Right ventricle myocardium inferior (tissue), 1 donor: Measurements from ENCODE around the gene FBXL19. TPM values are rescaled to one million over a fixed set of nuclear protein-coding genes. Genes with fewer than 3 reads are reported as not detected.

Source experiments
- ATAC-seq: fragments of 200-7000 bp; cut with Tn5 transposase; one replicate; pipeline ENCODE4 v1.9.1; 2020; ENCODE audit warnings: mild to moderate bottlenecking, moderate library complexity
- DNase-seq: peaks from one replicate; pipeline ENCODE4 v3.0.0; 2021; ENCODE audit errors: missing footprints
- intact Hi-C: fragments of 100-400 bp; cut with DNase I; formaldehyde crosslinking; loops from one replicate; pipeline ENCODE4 v1.11.0; 2022
- microRNA-seq: library from miRNA; unstranded; fragments of <30 nt; microRNA quantifications from one replicate; pipeline ENCODE4 v1.2.0, GENCODE V29; 2020
- total RNA-seq: library from RNA; stranded (reverse); fragmentation: NEBNext Ultra II Directional; extraction: Animal tissue kit (Norgen Biotek cat#: 25700); gene quantifications from one replicate; pipeline ENCODE4 v1.2.1, GENCODE V29; 2021
- donor health status: DM: no; HTN: yes; CAD: no; lungs with severe emphysema.

FBXL19 gene
- total RNA-seq, 1 donor from 2014 or later, result 6.3 TPM

- intact Hi-C loops, result loop anchor here (5.0 kb wide), 2 partner anchors 393 to 468 kb away; partner anchors contain the start of gene ARMC5
- ATAC-seq (no peak), DNase-seq (no peak)
Measured at GRCh38 chr16:30989469-30990047, 66.2 kb downstream of the FBXL19 start.

GRCh38 chr16:30990105-30990504 is 66.7 kb downstream of the FBXL19 start:
- no peak for DNase-seq
- ATAC-seq, result no peak
- intact Hi-C loops, result no loop called here

DNA sequence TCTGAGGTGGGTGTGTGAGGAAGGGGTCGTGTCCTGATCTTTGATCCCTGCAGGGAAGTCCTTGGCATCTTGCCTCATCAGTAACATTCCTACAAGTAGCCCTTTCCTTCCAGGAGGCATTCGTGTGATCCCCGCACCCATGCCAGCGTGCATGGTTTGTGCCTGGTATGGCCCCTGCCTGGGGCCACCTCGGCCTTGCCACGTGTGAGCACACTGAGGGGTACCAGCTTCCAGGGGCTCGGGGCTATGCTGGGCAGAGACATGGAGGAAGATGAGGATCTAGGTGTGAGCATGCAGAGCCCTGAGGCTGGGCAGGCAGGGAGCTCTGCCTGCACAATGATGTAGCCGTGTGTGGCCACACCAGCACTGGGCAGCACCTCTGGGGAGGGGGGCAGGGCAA is 67.7 kb downstream of the FBXL19 start:
- DNase-seq, result no peak
- ATAC-seq, result no peak

DNA sequence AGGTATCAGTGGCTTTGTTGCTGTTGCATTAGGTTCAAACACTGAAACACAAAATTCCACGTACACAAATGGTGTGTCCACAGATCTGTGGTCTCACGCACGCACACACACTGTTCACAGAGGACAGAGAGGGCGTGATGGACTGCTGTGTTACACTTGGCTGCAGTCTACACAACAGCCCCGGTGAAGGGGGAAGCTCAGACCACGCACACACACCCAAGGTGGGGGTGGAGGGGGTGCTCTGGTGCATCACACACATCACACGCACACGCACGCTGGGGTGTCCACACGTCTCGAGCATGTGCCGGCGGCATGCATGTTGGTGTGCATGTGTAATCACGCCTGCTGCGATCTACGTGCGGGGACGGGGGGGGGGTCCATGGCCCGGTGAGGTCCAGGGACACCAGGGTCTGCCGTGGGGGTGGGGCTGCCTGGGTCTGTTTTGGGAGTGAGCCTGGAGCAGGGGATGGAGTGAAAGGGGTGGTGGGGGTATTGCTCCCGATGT is 69.0 kb downstream of the FBXL19 start:
- ATAC-seq (no peak), DNase-seq (no peak)
- intact Hi-C loops, result no loop called here

More for the DNA sequence above, 67.7 kb downstream of the FBXL19 start:
- intact Hi-C loops, result no loop called here

GRCh38 chr16:30992931-30993816 is 69.8 kb downstream of the FBXL19 start:
- no peak for DNase-seq
- ATAC-seq, result no peak
- intact Hi-C loops, result no loop called here

- intact Hi-C loops, result loop anchor here (5.0 kb wide), 1 partner anchor 76 kb away; the partner anchor contains the start of genes ZNF646 and ZNF668
- no peak for ATAC-seq
- DNase-seq, result no peak
Measured at GRCh38 chr16:30995927-30996323, 72.6 kb downstream of the FBXL19 start.

DNA sequence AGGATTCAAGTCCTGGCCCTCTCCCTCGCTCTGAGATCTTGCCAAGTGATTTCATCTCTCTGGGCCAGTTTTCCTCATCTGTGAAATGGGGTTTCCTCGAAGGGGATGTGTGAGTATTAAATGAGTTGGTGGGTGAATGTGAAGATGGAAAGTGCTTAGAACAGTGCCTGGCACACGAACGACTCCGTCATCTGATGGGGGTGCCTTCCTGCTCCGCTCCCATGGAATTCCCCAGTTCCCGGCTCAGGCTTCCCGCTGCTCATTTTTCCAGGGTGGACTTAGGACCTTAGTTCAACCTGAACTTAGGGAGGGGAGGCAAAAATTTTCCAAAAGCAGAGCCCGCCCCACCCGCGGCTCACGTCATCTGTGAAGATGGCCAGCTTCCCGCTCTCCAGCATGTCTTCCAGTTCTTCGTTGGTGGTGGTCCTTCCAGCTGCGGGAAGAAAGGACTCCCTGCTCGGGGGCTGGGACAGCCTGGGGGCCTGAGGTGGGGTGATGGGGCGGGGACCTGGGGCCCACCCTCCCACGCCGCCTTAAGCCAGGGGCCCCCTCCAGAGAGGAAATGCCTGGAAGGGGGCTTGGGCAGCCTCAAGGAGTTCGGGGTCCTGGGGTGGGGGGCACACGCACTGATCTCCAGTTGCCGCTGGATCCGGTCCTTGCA is 73.1 kb downstream of the FBXL19 start:
- intact Hi-C loops, result loop anchor here (5.0 kb wide), 1 partner anchor 76 kb away; the partner anchor contains the start of genes ZNF646 and ZNF668
- no peak for DNase-seq
- peak; percentile 2 for ATAC-seq

GRCh38 chr16:30996985-30997724 is 73.8 kb downstream of the FBXL19 start:
- intact Hi-C loops, result loop anchor here (5.0 kb wide), 1 partner anchor 75 kb away; the partner anchor contains the start of genes ZNF646 and ZNF668
- DNase-seq (peak; percentile 92), ATAC-seq (peak; percentile 97)

DNA sequence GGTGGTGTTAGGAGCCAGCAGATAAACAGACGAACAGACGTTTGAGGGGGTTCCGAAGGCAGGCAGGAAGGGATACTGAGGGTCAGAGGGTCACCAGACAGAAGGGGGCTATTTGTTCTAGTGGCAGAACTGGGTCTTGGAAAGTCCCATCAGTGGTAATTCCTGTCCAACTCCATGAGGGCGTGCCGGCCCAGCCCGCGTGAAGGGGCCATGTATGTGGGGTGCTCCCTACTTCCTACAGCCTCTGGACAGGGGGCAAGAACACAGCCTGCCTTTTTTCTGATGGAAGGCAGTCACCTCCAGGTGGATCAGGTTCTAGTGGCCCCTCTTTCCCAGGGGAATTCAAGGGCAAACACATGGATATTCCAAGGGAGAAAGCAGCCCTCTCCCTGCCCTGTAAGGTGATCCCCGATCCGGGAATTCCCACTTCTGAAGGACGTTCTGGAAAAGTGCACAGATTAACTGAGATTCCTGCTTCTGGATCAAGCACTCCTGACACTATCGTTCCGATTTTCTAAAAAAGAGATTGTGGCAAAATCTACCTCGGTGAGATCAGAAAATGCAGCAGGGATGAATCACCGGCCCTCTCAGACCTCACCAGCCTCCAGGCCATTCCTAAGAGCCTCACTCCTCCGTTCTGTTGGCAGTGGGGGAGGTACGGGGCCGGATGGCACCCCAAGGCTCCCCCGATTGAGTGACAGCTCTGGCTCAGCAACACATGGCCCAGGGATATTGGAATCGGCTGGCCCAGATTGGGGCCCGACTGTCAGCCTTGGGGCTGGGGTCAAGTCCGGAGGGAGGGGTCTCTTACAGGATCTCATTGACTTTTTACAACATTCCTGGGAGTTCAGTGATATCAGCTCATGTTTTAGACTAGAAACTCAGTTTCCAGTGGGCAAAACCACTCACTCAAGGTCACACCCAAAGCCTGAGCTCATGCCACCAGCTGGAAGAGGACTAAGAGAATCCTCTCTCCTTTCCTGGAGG is 74.6 kb downstream of the FBXL19 start:
- intact Hi-C loops, result loop anchor here (5.0 kb wide), 1 partner anchor 74 kb away; the partner anchor contains the start of genes ZNF646 and ZNF668
- ATAC-seq (peak; percentile 2), DNase-seq (no peak)

Small RNA genes within 50 kb of the gene (microRNA-seq; reads per million reads assigned to microRNA genes)
- gene MIR4519 (not detected), gene MIR762 (not detected)

Other genes with a start within 250 kb of the FBXL19 start
- gene SRCAP, start 224.4 kb upstream of the FBXL19 start, total RNA-seq, result 39.7 TPM
- gene PHKG2, start 175.1 kb upstream of the FBXL19 start, total RNA-seq, result 12.6 TPM
- 0.89 TPM for gene CFAP119, start 161.5 kb upstream of the FBXL19 start, total RNA-seq
- 42.6 TPM for gene RNF40, start 161.2 kb upstream of the FBXL19 start, total RNA-seq
- 17.4 TPM for gene ZNF629, start 136.4 kb upstream of the FBXL19 start, total RNA-seq
- gene BCL7C, start 29.5 kb upstream of the FBXL19 start, total RNA-seq, result 32.2 TPM
- gene CTF1, start 27.0 kb upstream of the FBXL19 start, total RNA-seq, result 8.7 TPM
- gene ORAI3, start 25.5 kb downstream of the FBXL19 start, total RNA-seq, result 11.4 TPM
- 9.4 TPM for gene SETD1A, start 34.2 kb downstream of the FBXL19 start, total RNA-seq
- 7.0 TPM for gene HSD3B7, start 61.6 kb downstream of the FBXL19 start, total RNA-seq
- gene STX1B, start 87.1 kb downstream of the FBXL19 start, total RNA-seq, result 0.41 TPM
- gene STX4, start 110.0 kb downstream of the FBXL19 start, total RNA-seq, result 42.3 TPM
- 5.3 TPM for gene ZNF668, start 150.7 kb downstream of the FBXL19 start, total RNA-seq
- gene ZNF646, start 150.8 kb downstream of the FBXL19 start, total RNA-seq, result 9.9 TPM
- gene PRSS53, start 165.4 kb downstream of the FBXL19 start, total RNA-seq, result 0.62 TPM
- 41.1 TPM for gene VKORC1, start 171.2 kb downstream of the FBXL19 start, total RNA-seq
- 79.7 TPM for gene BCKDK, start 184.8 kb downstream of the FBXL19 start, total RNA-seq
- 67.4 TPM for gene KAT8, start 194.1 kb downstream of the FBXL19 start, total RNA-seq
- not detected for gene PRSS8, start 212.2 kb downstream of the FBXL19 start, total RNA-seq
- 3.0 TPM for gene PRSS36, start 226.5 kb downstream of the FBXL19 start, total RNA-seq